ENCODE data around the gene SHC3. TPM values are rescaled to one million over a fixed set of nuclear protein-coding genes. Genes with fewer than 3 reads are reported as not detected.

SHC3 gene
- total RNA-seq, 1 donor from 2014 or later, result 0.83 TPM

- peaks cover 4% of the 10 kb centered on the region for H3K36me3 Mint-ChIP-seq (ENCODE audit: unreplicated experiment)
- H3K27ac Mint-ChIP-seq (ENCODE audit: unreplicated experiment), result no peak overlapping the region
- no peaks in the 10 kb centered on the region for H3K4me1 Mint-ChIP-seq (ENCODE audit: low read depth, unreplicated experiment)
- DNase-seq, result no peak
- no peak overlapping the region for H3K4me3 Mint-ChIP-seq (ENCODE audit: unreplicated experiment)
- no peak for TF ChIP-seq CTCF (IDR thresholded peaks at IDR 0.05; ENCODE audit: partially characterized antibody, unreplicated experiment)
- H3K9me3 Mint-ChIP-seq (ENCODE audit: unreplicated experiment), result peaks cover 1% of the 10 kb centered on the region
- H3K27me3 Mint-ChIP-seq (ENCODE audit: unreplicated experiment), result peaks cover 4% of the 10 kb centered on the region
These were observed 209.8 kb downstream of the SHC3 start for GRCh38 chr9:88968799-88969198.

GRCh38 chr9:88966894-88967676 lies 211.5 kb downstream of the SHC3 start:
- Mint-ChIP-seq H3K4me3 (ENCODE audit: unreplicated experiment) (no peak overlapping the region), H3K36me3 (ENCODE audit: unreplicated experiment) (peaks cover 4% of the 10 kb centered on the region), H3K4me1 (ENCODE audit: low read depth, unreplicated experiment) (no peaks in the 10 kb centered on the region), H3K27me3 (ENCODE audit: unreplicated experiment) (peaks cover 4% of the 10 kb centered on the region), H3K27ac (ENCODE audit: unreplicated experiment) (no peak overlapping the region), H3K9me3 (ENCODE audit: unreplicated experiment) (peaks cover 1% of the 10 kb centered on the region)
- no peak for TF ChIP-seq CTCF (IDR thresholded peaks at IDR 0.05; ENCODE audit: partially characterized antibody, unreplicated experiment)
- no peak for DNase-seq

- no peak overlapping the region for H3K4me3 Mint-ChIP-seq (ENCODE audit: unreplicated experiment)
- DNase-seq, result no peak
- peaks cover 2% of the 10 kb centered on the region for H3K9me3 Mint-ChIP-seq (ENCODE audit: unreplicated experiment)
- H3K4me1 Mint-ChIP-seq (ENCODE audit: low read depth, unreplicated experiment), result no peaks in the 10 kb centered on the region
- TF ChIP-seq CTCF (IDR thresholded peaks at IDR 0.05; ENCODE audit: partially characterized antibody, unreplicated experiment), result no peak
- peaks cover 7% of the 10 kb centered on the region for H3K36me3 Mint-ChIP-seq (ENCODE audit: unreplicated experiment)
- peaks cover 5% of the 10 kb centered on the region for H3K27me3 Mint-ChIP-seq (ENCODE audit: unreplicated experiment)
- no peak overlapping the region for H3K27ac Mint-ChIP-seq (ENCODE audit: unreplicated experiment)
These were observed 213.1 kb downstream of the SHC3 start for GRCh38 chr9:88965473-88965872.

GRCh38 chr9:88960632-88961031 lies 218.0 kb downstream of the SHC3 start:
- H3K27me3 Mint-ChIP-seq (ENCODE audit: unreplicated experiment), result peaks cover 4% of the 10 kb centered on the region

More at GRCh38 chr9:88960632-88961031, 218.0 kb downstream of the SHC3 start:
- H3K27ac Mint-ChIP-seq (ENCODE audit: unreplicated experiment), result no peak overlapping the region
- TF ChIP-seq CTCF (IDR thresholded peaks at IDR 0.05; ENCODE audit: partially characterized antibody, unreplicated experiment), result no peak
- peaks cover 16% of the 10 kb centered on the region for H3K4me1 Mint-ChIP-seq (ENCODE audit: low read depth, unreplicated experiment)
- H3K4me3 Mint-ChIP-seq (ENCODE audit: unreplicated experiment), result no peak overlapping the region
- no peak for DNase-seq
- peaks cover 7% of the 10 kb centered on the region for H3K9me3 Mint-ChIP-seq (ENCODE audit: unreplicated experiment)
- peaks cover 12% of the 10 kb centered on the region for H3K36me3 Mint-ChIP-seq (ENCODE audit: unreplicated experiment)

All from glutamatergic neuron (in vitro differentiated cells).